Peyer's patch (tissue), 4 donors: ENCODE results near the gene ERC1. TPM values are rescaled to one million over a fixed set of nuclear protein-coding genes. Genes with fewer than 3 reads are reported as not detected.

Experiments used
- DNase-seq, 3 donors: peaks; one replicate each; pipeline ENCODE4 v3.0.0-alpha.2; 2017 to 2019
- H3K27ac ChIP-seq, 4 donors: fragments of 200-600 bp; sonication (generic); one replicate each; pipeline ENCODE4 v1.5.1; 2016 to 2019
- H3K27me3 ChIP-seq, 2 donors: fragments of 200-600 bp; sonication (generic); one replicate each; pipeline ENCODE4 v1.5.1; 2019
- H3K36me3 ChIP-seq, 3 donors: fragments of 200-600 bp; sonication (generic); one replicate each; pipeline ENCODE4 v1.5.1; 2016 to 2019
- H3K4me1 ChIP-seq, 4 donors: fragments of 200-600 bp; sonication (generic); one replicate each; pipeline ENCODE4 v1.5.1; 2016 to 2019
- H3K4me3 ChIP-seq, 4 donors: fragments of 200-600 bp; sonication (generic); 1 replicate in 3 of 4; 2 replicates in 1 of 4; pipeline ENCODE4 v1.5.1; 2016 to 2019; ENCODE audit warnings: mild to moderate bottlenecking in 1 of 4
- H3K9me3 ChIP-seq, 4 donors: fragments of 200-600 bp; sonication (generic); one replicate each; pipeline ENCODE4 v1.5.1; 2016 to 2019; ENCODE audit warnings: mild to moderate bottlenecking in 1 of 4
- POLR2A ChIP-seq, 2 donors: fragments of 450-650 bp; IDR thresholded peaks; one replicate each; pipeline ENCODE4 v1.5.1; 2017; ENCODE audit warnings: antibody characterized with exemption in 2 of 2, mild to moderate bottlenecking in 2 of 2, moderate library complexity in 2 of 2
- total RNA-seq, 4 donors: library from RNA; depleted of rRNA; stranded (reverse); fragments of >200 nt; gene quantifications; one replicate each; pipeline ENCODE4 v1.1.0, GENCODE V29; 2016
- TF ChIP-seq, protein P1 (sequence below), 6 experiments: fragments of 450-650 bp in 4 of 6; fragments of 200-600 bp in 2 of 6; sonication (generic) in 1 of 6; IDR thresholded peaks; one replicate each; pipeline ENCODE4 v1.5.1; 2017 to 2019; ENCODE audit warnings: antibody characterized with exemption in 6 of 6, mild to moderate bottlenecking in 3 of 6, moderate library complexity in 1 of 6

ERC1 gene
- total RNA-seq, 4 donors from 2014 or later = 26.5 to 184 (median 31.7) TPM

DNA sequence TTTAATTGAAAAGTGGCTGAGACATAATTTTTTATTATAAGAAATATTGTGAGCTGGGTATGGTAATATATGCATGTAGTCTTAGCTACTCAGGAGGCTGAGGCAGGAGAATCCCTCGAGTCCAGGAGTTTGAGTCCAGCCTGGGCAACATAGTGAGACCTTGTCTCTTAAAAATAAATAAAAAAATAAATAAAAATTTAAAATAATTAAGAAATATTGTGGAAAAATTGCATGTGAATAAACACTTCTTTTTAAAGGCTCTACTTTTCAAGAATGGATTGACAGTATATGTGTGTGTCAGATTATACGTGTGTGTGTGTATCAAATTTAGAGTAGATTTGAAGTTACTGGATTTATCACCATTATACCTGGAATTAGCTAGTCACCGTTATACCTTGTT is 43.2 kb downstream of the ERC1 start:
- DNase-seq = no peak
- Histone ChIP-seq H3K36me3 (peaks cover 0 to 10% (median 0%) of the 10 kb centered on the region in 3 donors), H3K4me1 (no peaks in the 10 kb centered on the region), H3K4me3 (no peak overlapping the region), H3K27ac (no peak overlapping the region), H3K9me3 (no peaks in the 10 kb centered on the region), H3K27me3 (no peaks in the 10 kb centered on the region)
- TF ChIP-seq, protein P1, sequence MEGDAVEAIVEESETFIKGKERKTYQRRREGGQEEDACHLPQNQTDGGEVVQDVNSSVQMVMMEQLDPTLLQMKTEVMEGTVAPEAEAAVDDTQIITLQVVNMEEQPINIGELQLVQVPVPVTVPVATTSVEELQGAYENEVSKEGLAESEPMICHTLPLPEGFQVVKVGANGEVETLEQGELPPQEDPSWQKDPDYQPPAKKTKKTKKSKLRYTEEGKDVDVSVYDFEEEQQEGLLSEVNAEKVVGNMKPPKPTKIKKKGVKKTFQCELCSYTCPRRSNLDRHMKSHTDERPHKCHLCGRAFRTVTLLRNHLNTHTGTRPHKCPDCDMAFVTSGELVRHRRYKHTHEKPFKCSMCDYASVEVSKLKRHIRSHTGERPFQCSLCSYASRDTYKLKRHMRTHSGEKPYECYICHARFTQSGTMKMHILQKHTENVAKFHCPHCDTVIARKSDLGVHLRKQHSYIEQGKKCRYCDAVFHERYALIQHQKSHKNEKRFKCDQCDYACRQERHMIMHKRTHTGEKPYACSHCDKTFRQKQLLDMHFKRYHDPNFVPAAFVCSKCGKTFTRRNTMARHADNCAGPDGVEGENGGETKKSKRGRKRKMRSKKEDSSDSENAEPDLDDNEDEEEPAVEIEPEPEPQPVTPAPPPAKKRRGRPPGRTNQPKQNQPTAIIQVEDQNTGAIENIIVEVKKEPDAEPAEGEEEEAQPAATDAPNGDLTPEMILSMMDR (IDR thresholded peaks at IDR 0.05) = no peak
- no peak for TF ChIP-seq POLR2A (IDR thresholded peaks at IDR 0.05)

DNA sequence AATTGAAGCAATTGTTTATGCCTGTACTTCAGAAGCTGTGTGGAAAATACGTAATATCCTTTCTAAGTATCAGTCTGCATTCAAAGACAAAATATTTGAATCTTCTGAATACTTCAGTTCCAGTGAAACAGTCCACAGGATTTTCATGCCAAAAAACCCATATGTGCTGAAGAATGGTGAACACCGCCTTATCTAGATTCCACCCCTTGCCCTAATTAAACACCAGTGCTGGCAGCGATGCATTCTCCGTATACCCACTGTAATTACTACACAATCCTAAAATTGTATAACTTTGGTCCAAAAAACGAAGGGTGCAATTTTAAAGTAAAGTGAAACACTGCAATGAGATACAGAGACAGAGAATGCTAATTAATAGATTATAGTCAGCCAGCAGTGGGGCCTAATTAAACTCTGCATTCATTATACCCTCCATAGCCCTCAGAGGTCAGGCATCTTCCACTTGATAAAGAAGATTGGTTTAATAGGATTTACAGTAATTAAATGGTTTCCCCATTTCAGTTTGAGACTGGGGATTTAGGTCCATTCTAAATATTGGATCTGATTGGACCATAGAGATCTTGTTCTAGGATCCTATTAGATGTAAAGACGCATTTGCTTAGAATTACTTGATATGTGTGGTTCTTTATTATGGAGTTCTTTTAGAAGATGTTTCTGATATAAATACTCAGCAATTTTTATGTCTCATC is 43.9 kb downstream of the ERC1 start:
- DNase-seq = no peak
- Histone ChIP-seq H3K27me3 (no peaks in the 10 kb centered on the region), H3K9me3 (no peaks in the 10 kb centered on the region), H3K36me3 (peaks cover 0 to 5% (median 0%) of the 10 kb centered on the region in 3 donors), H3K27ac (no peak overlapping the region), H3K4me1 (no peaks in the 10 kb centered on the region), H3K4me3 (no peak overlapping the region)
- TF ChIP-seq POLR2A (IDR thresholded peaks at IDR 0.05) = no peak
- TF ChIP-seq, protein P1 (IDR thresholded peaks at IDR 0.05) = no peak

DNA sequence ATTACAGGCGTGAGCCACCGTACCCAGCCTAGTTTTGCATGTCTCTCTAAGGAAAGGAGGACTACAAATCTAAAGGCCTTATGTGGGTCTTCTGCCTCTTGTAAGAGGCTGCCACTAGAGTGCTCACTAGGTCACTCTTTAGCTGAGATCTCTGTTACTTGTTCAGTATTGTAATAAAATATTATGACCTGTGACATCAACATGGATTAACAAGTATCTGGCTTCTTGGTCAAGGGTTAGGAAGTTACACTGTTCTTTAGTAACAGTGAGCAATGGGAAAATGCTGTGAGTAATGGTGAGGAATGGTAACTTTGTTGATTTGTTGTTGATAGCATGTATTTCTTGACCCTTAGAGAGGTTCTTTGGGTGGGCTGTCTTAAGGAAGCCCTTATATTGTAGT is 50.5 kb downstream of the ERC1 start:
- TF ChIP-seq, protein P1 (IDR thresholded peaks at IDR 0.05) = peak in 2 of 6 experiments; percentile 34 to 50
- no peak for TF ChIP-seq POLR2A (IDR thresholded peaks at IDR 0.05)
- H3K9me3 ChIP-seq = no peaks in the 10 kb centered on the region
- no peak overlapping the region for H3K27ac ChIP-seq
- H3K4me1 ChIP-seq = no peaks in the 10 kb centered on the region
- no peak for DNase-seq
- H3K27me3 ChIP-seq = no peaks in the 10 kb centered on the region
- H3K4me3 ChIP-seq = no peak overlapping the region
- no peaks in the 10 kb centered on the region for H3K36me3 ChIP-seq

DNA sequence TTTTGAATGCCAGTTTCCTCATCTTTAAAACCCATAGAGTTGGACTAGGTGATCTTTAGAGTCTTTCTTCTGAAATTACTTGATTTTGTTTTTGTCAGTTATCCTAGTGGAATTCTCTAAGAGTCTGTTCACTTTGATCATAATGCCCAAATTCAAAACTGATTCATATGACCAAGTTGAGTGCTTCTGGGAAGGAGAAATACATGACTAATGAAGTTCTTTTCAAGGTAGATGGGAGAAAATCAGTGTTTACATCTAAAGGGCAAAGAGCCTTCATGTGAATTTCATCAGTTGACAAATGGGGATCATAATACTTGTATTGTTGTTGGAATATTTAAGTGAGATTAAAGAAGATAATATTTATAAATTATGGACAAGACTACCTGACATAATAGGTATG is 53.2 kb downstream of the ERC1 start:
- H3K27ac ChIP-seq = no peak overlapping the region
- no peak overlapping the region for H3K4me3 ChIP-seq
- H3K36me3 ChIP-seq = no peaks in the 10 kb centered on the region
- no peaks in the 10 kb centered on the region for H3K9me3 ChIP-seq
- H3K27me3 ChIP-seq = no peaks in the 10 kb centered on the region
- no peak for DNase-seq
- TF ChIP-seq, protein P1 (IDR thresholded peaks at IDR 0.05) = no peak
- no peak for TF ChIP-seq POLR2A (IDR thresholded peaks at IDR 0.05)
- H3K4me1 ChIP-seq = peaks cover 0 to 7% (median 0%) of the 10 kb centered on the region in 4 donors

DNA sequence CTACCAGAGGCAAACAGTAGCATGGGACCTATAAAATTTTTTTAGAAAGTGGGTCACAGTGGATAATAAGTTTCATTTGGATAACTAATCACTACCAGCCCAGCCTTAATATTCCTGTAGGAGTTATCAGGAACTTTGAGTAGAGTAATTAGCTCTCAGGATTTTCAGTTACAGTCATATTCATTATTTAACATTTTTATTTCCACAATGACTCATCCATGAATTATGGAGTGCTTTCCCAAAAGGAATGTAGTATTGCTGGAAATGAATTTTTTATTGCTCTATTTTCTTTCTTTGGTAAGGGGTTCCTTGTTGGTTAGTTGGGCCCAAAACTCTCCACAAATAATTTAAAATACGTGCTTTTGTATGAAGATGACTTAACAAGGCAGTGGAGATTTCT is 53.7 kb downstream of the ERC1 start:
- Histone ChIP-seq H3K36me3 (no peaks in the 10 kb centered on the region), H3K27ac (no peak overlapping the region), H3K27me3 (no peaks in the 10 kb centered on the region), H3K4me1 (peaks cover 0 to 7% (median 0%) of the 10 kb centered on the region in 4 donors), H3K9me3 (no peaks in the 10 kb centered on the region), H3K4me3 (no peak overlapping the region)
- TF ChIP-seq POLR2A (IDR thresholded peaks at IDR 0.05) = no peak
- TF ChIP-seq, protein P1 (IDR thresholded peaks at IDR 0.05) = no peak
- DNase-seq = no peak
